GM15510 (cell line): ENCODE results near the gene PIEZO1.
A peak's percentile ranks its signal among the peaks of the same experiment; 100 is the strongest.

Experiments used
- POLR2A ChIP-seq: IDR thresholded peaks from 3 replicates; pipeline ENCODE4 v1.6.1; 2011; ENCODE audit warnings: borderline replicate concordance; ENCODE audit not compliant: insufficient read length; ENCODE audit errors: extremely low read depth

The PIEZO1 gene

DNA sequence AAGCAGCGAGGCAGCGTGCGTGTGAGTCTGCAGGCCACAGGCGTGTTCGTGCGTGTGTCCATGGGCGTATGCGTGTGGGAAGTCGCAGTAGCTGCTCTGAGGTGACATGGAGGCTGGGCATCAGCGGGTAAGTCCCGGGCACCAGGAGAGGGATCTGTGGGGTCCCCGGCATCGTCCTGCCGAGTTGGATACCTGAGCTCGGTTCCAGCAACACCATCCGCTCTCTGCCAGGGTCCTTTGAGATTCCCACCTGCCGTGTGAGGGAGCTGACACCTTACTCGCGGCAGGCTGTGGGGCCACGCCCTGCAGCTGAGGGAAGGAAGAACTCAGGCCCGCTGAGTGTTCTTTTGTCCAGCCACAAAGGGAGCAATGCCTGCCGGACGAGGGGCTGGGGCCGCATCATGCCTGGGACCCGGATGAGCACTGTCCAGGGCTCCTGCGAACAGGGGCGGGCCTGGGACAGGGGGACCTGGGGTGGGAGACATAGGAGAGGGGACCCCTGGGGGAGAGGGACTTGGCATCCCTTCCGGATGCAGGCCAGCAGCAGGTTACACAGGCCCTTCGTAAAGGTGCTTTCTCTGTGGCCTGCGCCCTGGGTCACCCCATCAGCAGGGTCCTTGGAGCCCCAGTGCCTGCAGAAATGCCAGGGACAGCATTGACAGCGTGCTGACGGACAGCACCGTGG is 93.7 kb downstream of the PIEZO1 start:
- no peak for TF ChIP-seq POLR2A

DNA sequence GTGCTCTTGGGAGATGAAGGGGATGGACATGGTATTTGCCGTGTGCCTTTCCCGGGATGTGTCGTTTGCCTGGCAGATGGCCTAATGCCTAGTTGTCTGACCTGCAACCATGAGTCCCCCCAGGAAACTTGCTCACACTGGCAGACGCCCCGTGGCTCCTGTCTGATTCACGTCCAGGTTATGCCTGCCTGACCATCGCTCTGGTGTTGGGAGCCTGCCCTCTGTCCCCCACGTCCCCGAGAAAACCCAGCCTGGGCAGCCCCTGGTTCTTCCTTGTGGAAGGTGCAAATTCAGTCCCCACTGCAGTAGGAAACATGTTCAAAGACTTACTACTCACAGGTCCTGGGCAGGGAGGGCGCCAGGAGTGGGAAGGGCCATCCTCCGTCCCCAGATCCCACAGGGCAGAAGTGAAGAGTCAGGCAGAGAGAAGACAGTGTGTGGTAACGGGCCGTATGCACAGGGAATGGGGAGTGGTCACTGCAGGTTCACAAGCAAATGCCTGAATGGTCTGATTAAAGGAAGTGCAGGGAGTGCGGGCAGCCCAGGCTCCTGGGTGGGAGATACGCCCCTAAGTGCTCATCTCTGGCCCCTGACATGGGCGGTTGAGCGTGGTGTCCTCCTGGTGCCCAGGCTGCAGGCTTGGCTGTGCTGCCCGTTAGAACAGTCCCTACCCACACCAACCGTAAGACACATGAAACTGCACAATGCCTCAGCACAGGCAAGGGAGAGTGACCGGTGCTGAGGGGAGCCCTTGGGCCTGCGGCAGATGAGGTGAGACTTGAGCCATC is 94.5 kb downstream of the PIEZO1 start:
- no peak for TF ChIP-seq POLR2A

DNA sequence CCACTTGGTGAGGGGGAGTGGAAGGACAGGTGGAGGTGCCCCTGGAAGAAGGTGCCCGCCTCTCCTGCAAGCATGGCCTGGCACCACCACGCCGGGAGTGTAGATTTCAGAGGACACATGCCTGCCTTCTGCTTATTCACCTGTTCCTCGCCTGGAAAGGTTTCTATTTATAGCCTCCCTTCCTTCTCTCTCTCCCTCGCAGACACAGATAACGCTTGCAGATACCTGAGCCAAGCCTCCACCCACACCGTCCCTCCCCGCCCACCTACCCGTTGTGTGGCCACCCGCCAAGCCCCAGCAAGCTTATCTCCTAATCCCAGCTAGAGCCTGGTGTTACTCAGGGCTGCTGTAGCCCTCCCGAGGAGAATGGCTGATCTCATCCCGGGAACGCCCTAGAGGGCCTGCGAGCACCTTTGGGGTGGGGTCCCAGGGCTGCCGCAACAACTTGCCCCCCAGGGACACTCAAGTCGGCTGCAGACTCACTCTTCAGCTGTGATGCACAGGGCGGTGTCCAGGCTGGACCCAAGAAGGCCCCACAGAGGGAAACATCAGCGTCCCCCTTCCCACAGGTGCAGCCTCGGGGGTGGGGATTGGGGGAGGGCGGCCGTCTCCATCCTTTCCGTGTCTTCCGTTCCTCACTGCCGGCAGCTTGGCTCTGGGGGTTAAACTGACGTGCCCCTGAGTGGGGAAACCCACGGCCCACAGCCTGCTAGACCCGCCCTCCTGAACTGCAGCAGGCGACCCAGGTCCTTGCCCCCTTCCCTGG is 96.8 kb downstream of the PIEZO1 start:
- TF ChIP-seq POLR2A, result no peak

DNA sequence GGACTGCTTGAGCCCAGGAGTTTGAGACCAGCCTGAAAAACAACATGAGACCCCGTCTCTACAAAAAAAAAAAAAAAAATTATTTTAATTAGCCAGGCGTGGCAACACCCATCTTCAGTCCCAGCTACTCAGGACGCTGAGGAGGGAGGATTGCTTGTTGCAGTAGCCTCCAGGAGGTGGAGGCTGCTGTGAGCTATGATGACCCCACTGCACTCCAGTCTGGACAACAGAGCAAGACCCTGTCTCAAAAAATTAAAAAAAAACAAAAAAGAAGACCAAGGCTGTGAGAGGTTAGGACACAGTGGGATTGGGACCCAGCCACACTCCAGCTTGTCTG is 97.4 kb downstream of the PIEZO1 start:
- TF ChIP-seq POLR2A, result no peak

DNA sequence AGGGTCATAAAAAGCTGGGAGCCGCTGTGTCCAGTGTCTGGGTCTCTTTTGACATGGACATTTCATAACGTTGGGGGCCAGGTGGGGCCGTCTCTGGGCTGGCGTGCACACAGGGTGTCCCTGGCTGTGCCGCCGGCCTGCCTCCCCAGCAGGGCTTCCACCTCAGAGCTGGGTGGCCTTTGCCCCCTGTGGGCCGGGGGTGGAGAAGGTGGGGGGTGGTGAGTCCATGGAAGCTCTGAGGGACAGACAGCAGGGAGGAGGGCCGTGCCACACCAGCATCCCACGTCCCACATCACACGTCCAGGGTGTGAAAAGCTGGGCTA is 97.8 kb downstream of the PIEZO1 start:
- no peak for TF ChIP-seq POLR2A

DNA sequence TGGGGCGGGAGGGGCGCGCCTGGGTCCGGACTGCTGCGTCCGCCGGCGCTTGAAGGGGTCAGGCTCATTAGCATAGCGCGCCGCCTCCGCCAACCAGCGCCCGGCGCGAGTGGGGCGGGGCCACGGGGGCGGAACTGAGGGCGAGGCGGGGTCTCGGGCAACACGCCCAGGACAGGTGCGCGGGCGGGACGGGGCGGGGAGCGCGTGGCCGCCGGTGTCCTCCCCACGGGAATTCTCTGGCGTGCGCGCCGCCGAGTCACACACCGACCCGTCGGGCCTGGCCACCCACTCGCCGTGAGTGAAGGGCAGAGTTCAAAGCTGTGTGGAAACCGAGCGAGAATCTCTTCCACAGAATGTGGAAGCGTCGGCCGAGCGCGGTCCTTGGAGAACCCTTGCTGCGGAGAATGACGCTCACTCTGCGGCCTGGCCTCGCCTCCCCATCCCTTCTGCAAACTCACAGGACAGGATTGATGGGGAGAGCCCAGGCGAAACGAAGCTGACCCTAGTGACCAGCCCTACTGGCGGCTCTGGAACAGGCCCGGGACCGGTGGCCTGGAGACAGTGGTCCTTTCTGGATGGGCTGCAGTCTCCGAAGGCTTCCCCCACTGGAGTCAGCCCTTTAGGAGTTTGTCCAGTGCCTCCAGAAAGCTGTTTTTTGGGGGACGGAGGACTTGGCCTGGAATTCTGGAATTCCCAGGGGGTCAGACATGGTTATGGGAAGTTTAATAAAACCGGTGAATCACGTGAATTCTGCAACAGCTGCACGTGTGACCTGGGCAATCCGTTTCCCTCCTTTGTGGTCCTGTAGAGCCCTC is 98.4 kb downstream of the PIEZO1 start, which contains the start of gene SNAI3:
TSS of gene SNAI3 (minus strand) at position 69 of the 815 bp plus-strand sequence. CDS start 101 bp downstream, outside the sequence.
- no peak for TF ChIP-seq POLR2A

DNA sequence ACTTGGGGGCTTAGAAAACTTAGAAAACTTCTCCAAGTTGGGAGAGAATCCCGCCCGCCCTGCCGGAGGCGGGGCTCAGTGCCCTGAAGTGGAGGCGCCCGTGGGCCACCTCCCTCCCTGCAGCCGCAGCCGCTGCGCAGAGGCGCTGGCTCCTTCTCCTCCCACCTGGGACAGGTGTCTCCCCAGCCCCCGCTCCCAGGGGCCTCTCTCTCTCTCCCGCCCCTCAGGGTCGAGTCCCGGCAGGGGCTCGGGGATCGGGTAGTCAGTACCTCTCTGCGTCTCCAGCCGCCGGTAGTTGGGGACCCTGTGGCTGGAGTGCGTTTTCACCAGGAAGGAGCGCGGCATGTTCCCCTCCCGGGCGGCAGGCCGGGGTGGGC is 99.0 kb downstream of the PIEZO1 start:
- no peak for TF ChIP-seq POLR2A

DNA sequence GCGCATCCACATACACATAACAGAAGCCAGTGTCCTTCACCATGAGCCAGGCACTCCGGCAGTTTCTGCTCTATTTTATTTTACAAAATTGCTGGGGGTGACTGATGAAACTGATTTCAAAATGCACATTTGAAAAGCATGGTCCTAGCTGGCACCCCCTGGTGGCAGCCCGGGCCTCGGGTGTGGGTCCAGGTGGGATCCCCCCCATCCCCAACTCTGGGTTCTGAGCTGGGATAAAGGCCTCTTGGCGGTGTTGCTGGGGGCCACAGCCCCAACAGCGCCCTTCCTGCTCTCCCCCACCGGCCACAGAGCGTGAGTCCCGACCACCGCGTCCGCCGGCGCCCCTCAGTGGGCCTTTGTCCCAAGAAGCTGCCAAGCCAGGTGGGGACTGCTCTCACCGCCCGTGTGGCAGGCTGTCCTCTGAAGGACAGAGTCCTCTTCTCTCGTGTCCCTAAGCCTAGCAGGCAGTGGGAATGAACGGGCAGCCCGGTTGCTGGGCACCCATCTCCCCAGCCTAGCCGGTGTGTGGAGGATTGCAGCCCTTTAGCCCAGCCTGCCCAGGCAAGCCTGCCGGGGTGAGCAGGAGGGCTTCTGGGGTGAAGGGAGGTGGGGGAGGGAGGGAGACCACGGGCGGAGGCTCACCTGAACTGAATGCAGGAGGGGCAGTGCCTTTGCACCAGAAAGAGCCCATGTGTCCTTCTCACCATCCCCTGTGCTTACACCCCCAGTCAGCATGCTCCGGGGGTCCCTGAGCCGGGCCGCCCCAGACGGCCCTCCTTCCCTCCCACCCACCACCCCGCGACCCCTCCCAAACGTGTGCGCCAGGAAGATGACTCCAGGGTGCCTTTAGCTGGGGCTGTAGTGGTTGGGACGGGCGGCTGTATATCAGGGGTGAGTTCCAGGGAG is 99.6 kb downstream of the PIEZO1 start:
- TF ChIP-seq POLR2A, result no peak

DNA sequence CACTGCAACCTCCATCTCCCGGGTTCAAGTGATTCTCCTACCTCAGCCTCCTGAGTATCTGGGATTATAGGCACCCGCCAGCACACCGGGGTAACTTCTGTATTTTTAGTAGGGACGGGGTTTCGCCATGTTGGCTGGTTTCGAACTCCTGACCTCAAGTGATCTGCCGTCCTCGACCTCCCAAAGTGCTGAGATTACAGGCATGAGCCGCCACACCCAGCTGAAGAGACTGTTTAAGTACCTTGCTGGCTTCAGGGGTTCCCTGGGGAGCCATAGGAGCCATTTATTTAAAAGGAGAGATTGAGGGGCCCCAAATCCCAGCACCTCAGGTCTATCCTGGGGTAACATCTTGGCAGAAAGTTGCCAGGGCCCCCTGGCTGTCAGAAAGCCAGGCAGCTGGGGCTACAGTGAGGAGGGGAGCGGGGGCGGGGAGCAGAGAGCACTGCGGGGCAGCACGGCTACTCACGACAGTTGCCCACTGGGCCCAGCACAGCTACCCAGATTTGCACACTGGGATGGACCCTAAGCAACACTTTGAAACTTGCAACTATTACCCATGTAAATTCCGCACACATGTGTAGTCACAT is 100.4 kb downstream of the PIEZO1 start:
- TF ChIP-seq POLR2A, result no peak

DNA sequence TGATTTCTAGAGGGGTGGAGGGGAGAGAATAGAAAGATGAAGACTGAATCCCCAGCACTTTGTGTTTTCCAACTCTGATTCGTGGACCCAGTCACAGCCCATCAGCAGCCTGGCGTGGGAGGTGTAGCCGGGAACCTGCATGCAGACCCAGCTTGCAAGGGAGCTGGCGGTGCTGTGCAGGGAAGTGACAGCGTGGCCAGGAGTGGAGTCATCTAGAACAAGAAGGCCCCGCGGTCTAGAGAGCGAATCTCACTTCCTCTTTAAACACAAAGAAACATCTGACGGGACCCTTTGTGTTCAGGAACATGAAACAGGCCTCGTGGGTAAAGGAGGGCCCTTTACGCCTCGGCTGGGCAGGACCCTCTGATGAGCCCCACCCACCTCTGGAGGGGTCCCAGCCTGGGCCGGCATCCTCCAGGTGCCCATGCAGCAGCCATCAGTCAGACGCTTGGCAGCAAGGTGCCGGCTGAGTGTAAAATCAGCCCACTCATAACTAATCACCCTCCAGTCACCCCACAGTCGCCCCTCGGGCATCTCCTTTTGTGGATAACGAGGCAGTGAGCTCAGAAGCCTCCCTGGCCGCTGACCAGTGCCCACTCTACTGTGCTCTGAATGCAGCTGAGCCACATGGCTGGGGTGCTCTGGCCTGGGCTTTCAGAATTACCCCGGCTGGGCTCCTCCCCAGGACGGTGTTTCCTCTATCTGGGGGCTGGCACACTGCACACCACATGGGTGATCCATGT is 103.1 kb downstream of the PIEZO1 start:
- peak; percentile 51 for TF ChIP-seq POLR2A

DNA sequence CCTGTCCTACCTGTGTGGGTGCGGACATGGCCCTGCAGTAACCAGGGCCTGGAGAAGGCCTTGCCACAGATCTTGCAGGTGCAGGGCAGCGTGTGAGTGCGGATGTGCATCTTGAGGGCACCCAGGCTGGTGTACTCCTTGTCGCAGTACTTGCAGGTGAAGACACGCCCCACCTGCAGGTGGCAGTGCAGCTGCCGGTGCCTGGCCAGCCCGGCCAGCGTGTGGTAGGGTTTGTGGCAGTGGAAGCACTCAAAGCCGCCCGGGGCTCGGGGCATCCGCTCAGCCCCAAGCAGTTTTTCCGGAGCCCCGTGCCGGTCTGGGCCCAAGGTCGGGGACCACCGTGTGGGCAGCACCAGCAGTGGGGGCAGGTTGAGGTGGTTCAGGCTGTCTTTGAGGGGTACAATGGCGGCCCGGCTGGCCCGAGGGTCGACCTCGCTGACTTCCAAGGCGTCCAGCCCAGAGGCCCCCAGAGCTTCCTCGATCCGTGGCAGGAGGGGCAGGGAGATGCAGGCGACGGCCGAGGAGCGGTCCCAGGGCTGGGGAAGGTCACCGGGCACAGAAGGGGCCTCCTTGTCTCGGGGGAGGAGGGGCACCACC is 103.8 kb downstream of the PIEZO1 start:
- peak; percentile 38 for TF ChIP-seq POLR2A

DNA sequence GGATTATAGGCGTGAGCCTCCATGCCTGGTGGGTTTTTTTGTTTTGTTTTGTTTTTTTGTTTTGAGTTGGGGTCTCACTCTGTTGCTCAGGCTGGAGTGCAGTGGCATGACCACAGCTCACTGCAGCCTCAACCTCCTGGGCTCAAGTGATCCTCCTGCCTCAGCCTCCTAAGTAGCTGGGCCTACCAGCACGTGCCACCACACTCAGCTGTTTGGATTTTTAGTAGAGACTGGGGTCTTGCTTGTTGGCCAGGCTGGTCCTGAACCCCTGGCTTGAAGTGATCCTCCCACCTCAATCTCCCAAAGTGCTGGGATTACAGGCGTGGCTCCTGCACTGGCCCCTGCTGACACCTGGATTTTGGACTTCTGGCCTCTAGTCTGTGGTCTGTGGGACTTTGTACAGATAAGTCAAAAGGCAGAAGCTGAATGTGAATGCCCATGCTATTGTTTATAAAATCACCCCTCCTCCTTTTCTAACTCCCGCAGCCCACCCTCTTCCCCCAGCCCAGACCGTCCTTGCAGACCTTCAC is 104.4 kb downstream of the PIEZO1 start:
- TF ChIP-seq POLR2A, result no peak

DNA sequence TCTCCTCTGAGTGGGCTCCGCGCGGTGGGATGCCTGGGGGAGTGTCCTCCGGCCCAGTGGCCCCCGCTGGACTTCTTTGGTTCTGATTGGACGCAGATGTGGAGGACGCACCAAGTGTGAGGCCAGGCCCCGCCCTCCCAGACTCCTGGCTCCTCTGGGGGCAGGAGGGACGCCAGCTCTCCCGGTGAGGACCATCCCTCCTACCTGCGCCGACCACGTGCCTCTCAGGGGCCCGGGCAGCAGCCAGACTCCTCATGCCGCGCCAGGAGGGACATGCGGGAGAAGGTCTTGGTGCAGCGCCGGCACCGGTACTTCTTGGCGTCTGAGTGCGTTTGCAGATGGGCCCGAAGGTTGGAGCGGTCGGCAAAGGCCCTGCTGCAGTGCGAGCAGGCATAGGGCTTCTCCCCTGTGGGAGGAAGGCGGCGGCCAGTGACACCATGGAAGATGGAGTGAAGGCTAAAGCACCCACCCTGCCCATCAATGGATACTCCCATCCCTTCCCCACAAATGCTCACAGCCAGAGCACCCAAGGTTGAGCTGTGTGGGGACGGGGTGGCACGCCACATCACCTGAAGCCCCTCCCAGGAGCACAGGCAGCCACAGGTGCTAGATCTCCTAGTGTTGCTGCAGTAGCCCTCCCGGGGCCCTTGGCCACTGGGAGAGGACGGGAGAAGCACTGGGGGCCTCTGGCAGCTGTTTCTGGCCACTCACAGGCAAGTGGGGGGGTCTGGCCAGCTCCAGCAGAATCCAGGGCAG is 106.6 kb downstream of the PIEZO1 start:
- no peak for TF ChIP-seq POLR2A
